T-cell (primary cell): Measurements from ENCODE around the gene HTATIP2. TPM values are rescaled to one million over a fixed set of nuclear protein-coding genes. Genes with fewer than 3 reads are reported as not detected.

Source experiments
- ATAC-seq, 4 experiments: fragments of 200-7000 bp in 3 of 4; fragments of 150-1000 bp in 1 of 4; cut with Tn5 transposase; replicated peaks in 1 of 4; 1 replicate in 3 of 4; 2 replicates in 1 of 4; pipeline ENCODE4 v1.10.0; 2021; ENCODE audit warnings: moderate library complexity in 3 of 4, mild to moderate bottlenecking in 2 of 4, moderate number of reproducible peaks in 1 of 4
- CTCF ChIA-PET, 2 donors: fragments of 300-600 bp; sonication (Branson Sonifier 250); formaldehyde crosslinking; loops; one replicate each; lab custom pipeline; 2022; ENCODE audit warnings: antibody characterized with exemption in 2 of 2; lab: Charles Lee
- POLR2A ChIA-PET, 2 donors: fragments of 300-600 bp; sonication (Branson Sonifier 250); formaldehyde crosslinking; loops; one replicate each; lab custom pipeline; 2022; ENCODE audit warnings: antibody characterized with exemption in 2 of 2; lab: Charles Lee
- DNase-seq, 35 experiments: peaks; one replicate each; pipeline versions ENCODE4 v3.0.0 to v3.0.0-alpha.2; 2013 to 2023
- H3K27ac ChIP-seq: one replicate; pipeline ENCODE4 v1.5.1; 2013; ENCODE audit warnings: low read length
- H3K27me3 ChIP-seq, 2 experiments: replicated peaks in 1 of 2; 1 replicate in 1 of 2; 2 replicates in 1 of 2; pipeline versions ENCODE4 v1.6.1 to v1.7.0; 2013; ENCODE audit warnings: low read length in 1 of 2, mixed read lengths in 1 of 2; ENCODE audit not compliant: control insufficient read depth in 2 of 2, insufficient read depth in 2 of 2; ENCODE audit errors: extremely low read depth in 1 of 2
- H3K36me3 ChIP-seq, 2 donors: 1 replicate in 1 of 2; 2 replicates in 1 of 2; pipeline versions ENCODE4 v1.6.1 to v1.7.0; 2013; ENCODE audit warnings: low read length in 1 of 2; ENCODE audit not compliant: control insufficient read depth in 2 of 2, insufficient read depth in 1 of 2; ENCODE audit errors: extremely low read depth in 1 of 2
- H3K4me1 ChIP-seq, 2 experiments: 1 replicate in 1 of 2; 2 replicates in 1 of 2; pipeline versions ENCODE4 v1.6.1 to v1.7.0; 2013; ENCODE audit warnings: low read length in 2 of 2, mixed read lengths in 1 of 2; ENCODE audit not compliant: insufficient read depth in 2 of 2, control insufficient read depth in 1 of 2; ENCODE audit errors: extremely low read depth in 1 of 2
- H3K4me3 ChIP-seq, 2 donors: 1 replicate in 1 of 2; 2 replicates in 1 of 2; pipeline versions ENCODE4 v1.5.1 to v1.7.0; 2013; ENCODE audit warnings: mild to moderate bottlenecking in 2 of 2, low read length in 1 of 2, moderate library complexity in 1 of 2; ENCODE audit not compliant: control insufficient read depth in 1 of 2; ENCODE audit errors: extremely low read depth in 1 of 2
- H3K9me3 ChIP-seq: 2 replicates; pipeline ENCODE4 v1.7.0; 2013
- H3K27ac Mint-ChIP-seq, 2 donors: one replicate each; pipeline ENCODE4 v1.8.0; 2020 to 2021; ENCODE audit warnings: mild to moderate bottlenecking in 2 of 2, mixed read lengths in 2 of 2
- H3K27me3 Mint-ChIP-seq, 2 donors: one replicate each; pipeline ENCODE4 v1.8.0; 2021 to 2022; ENCODE audit warnings: mixed read lengths in 2 of 2
- H3K36me3 Mint-ChIP-seq: one replicate; pipeline ENCODE4 v1.8.0; 2021; ENCODE audit warnings: mixed read lengths
- H3K4me1 Mint-ChIP-seq, 3 donors: one replicate each; pipeline ENCODE4 v1.8.0; 2020 to 2022; ENCODE audit warnings: mixed read lengths in 3 of 3, mild to moderate bottlenecking in 1 of 3
- H3K4me3 Mint-ChIP-seq, 3 donors: one replicate each; pipeline ENCODE4 v1.8.0; 2020 to 2022; ENCODE audit warnings: mild to moderate bottlenecking in 3 of 3, mixed read lengths in 3 of 3, moderate library complexity in 3 of 3
- H3K9me3 Mint-ChIP-seq, 3 donors: one replicate each; pipeline ENCODE4 v1.8.0; 2020 to 2022; ENCODE audit warnings: mixed read lengths in 3 of 3
- WGBS: methylation state at CpG from one replicate; pipeline ENCODE4 v1.1.5; 2013; ENCODE audit warnings: missing lambda C conversion rate; ENCODE audit not compliant: insufficient coverage; 5-methylcytosine and 5-hydroxymethylcytosine counted together
- total RNA-seq, 35 experiments: library from RNA in 6 of 35; stranded (reverse) in 6 of 35; fragments of 120-200 nt in 1 of 35; gene quantifications; one replicate each; pipeline versions ENCODE4 v1.2.1 to v1.2.4 and lab custom pipeline; 2013 to 2026

HTATIP2 gene
- 10 to 100 TPM; 16.0 to 46.9 (median 40.0) TPM for total RNA-seq
- total RNA-seq (2013): 32.5 TPM
- total RNA-seq (lab: John Stamatoyannopoulos, UW): 11.2 to 65.4 (median 26.8) reads per million in 29 experiments

- no peaks in the 10 kb centered on the region for H3K27me3 ChIP-seq
- 3% methylated on average over 68 of the region's 68 CpGs for WGBS
- H3K27me3 Mint-ChIP-seq: no peaks in the 10 kb centered on the region
- H3K36me3 ChIP-seq: no peaks in the 10 kb centered on the region
- peaks cover 63 to 78% (median 75%) of the 10 kb centered on the region in 3 donors for H3K4me1 Mint-ChIP-seq
- peak within 1 kb of the TSS; percentile 83 to 91 for H3K4me3 ChIP-seq
- peak within 1 kb of the TSS; percentile 65 for H3K27ac ChIP-seq
- H3K4me3 Mint-ChIP-seq: peak within 1 kb of the TSS; percentile 84 to 91 (median 84)
- peak within 1 kb of the TSS; percentile 93 to 94 for H3K27ac Mint-ChIP-seq
- POLR2A ChIA-PET: no interaction called here
- H3K9me3 Mint-ChIP-seq: no peaks in the 10 kb centered on the region
- DNase-seq (peak; percentile 48 to 83 (median 67)), ATAC-seq (peak; percentile 91 to 93 (median 93))
- CTCF ChIA-PET: interaction anchor here (0.8 to 1.0 kb wide), 3 partner anchors 10 to 231 kb away, joined by 3 to 4 read pairs (median 3); no protein-coding TSS in a partner anchor
- peaks cover 16% of the 10 kb centered on the region for H3K36me3 Mint-ChIP-seq
- H3K9me3 ChIP-seq: no peaks in the 10 kb centered on the region
- peaks cover 13 to 34% of the 10 kb centered on the region in 2 experiments for H3K4me1 ChIP-seq
Observed at GRCh38 chr11:20363500-20364340, at the start of gene HTATIP2. TSS of gene HTATIP2 (plus strand) at chr11:20363714. CDS start at chr11:20364238, 524 bp downstream.

- no peak overlapping the region for H3K4me3 Mint-ChIP-seq
- H3K27ac ChIP-seq: no peak overlapping the region
- H3K4me1 ChIP-seq: no peaks in the 10 kb centered on the region
- H3K27me3 Mint-ChIP-seq: peaks cover 0 to 6% of the 10 kb centered on the region in 2 donors
- no peaks in the 10 kb centered on the region for H3K36me3 ChIP-seq
- no peaks in the 10 kb centered on the region for H3K4me1 Mint-ChIP-seq
- no peak for DNase-seq
- POLR2A ChIA-PET: no interaction called here
- H3K36me3 Mint-ChIP-seq: no peaks in the 10 kb centered on the region
- no peak for ATAC-seq
- CTCF ChIA-PET: no interaction called here
- no peak overlapping the region for H3K4me3 ChIP-seq
- 55% methylated on average over 1 of the region's 1 CpG for WGBS
- no peaks in the 10 kb centered on the region for H3K9me3 ChIP-seq
- no peaks in the 10 kb centered on the region for H3K27me3 ChIP-seq
- H3K9me3 Mint-ChIP-seq: no peaks in the 10 kb centered on the region
- H3K27ac Mint-ChIP-seq: no peak overlapping the region
Observed at GRCh38 chr11:20315800-20316199, 47.7 kb upstream of the HTATIP2 start.

GRCh38 chr11:20321177-20321576 lies 42.3 kb upstream of the HTATIP2 start:
- H3K9me3 ChIP-seq: no peaks in the 10 kb centered on the region
- ChIA-PET CTCF (interaction anchor here in 1 of 2 donors (0.6 to 0.9 kb wide), 2 partner anchors 192 to 223 kb away, joined by 3 read pairs; no protein-coding TSS in a partner anchor), POLR2A (no interaction called here)
- no peaks in the 10 kb centered on the region for H3K4me1 ChIP-seq
- H3K27ac ChIP-seq: no peak overlapping the region
- Mint-ChIP-seq H3K9me3 (no peaks in the 10 kb centered on the region), H3K27ac (no peak overlapping the region), H3K4me1 (no peaks in the 10 kb centered on the region), H3K27me3 (peaks cover 7 to 14% of the 10 kb centered on the region in 2 donors), H3K4me3 (no peak overlapping the region), H3K36me3 (no peaks in the 10 kb centered on the region)
- H3K27me3 ChIP-seq: no peaks in the 10 kb centered on the region
- ATAC-seq (no peak), DNase-seq (no peak)
- no peak overlapping the region for H3K4me3 ChIP-seq
- H3K36me3 ChIP-seq: no peaks in the 10 kb centered on the region

- POLR2A ChIA-PET: no interaction called here
- no peaks in the 10 kb centered on the region for H3K36me3 Mint-ChIP-seq
- no peak overlapping the region for H3K4me3 ChIP-seq
- H3K27me3 Mint-ChIP-seq: peaks cover 18 to 22% of the 10 kb centered on the region in 2 donors
- H3K36me3 ChIP-seq: no peaks in the 10 kb centered on the region
- CTCF ChIA-PET: interaction anchor here in 1 of 2 donors (1.3 kb wide), 1 partner anchor 25 kb away, joined by 3 read pairs; no protein-coding TSS in a partner anchor
- no peak overlapping the region for H3K4me3 Mint-ChIP-seq
- WGBS: 70% methylated on average over 7 of the region's 7 CpGs
- no peaks in the 10 kb centered on the region for H3K27me3 ChIP-seq
- no peak overlapping the region for H3K27ac Mint-ChIP-seq
- DNase-seq (no peak), ATAC-seq (no peak)
- no peaks in the 10 kb centered on the region for H3K4me1 ChIP-seq
- no peak overlapping the region for H3K27ac ChIP-seq
- no peaks in the 10 kb centered on the region for H3K9me3 Mint-ChIP-seq
- no peaks in the 10 kb centered on the region for H3K4me1 Mint-ChIP-seq
- H3K9me3 ChIP-seq: no peaks in the 10 kb centered on the region
Observed at GRCh38 chr11:20327377-20327935, 36.1 kb upstream of the HTATIP2 start.

GRCh38 chr11:20336056-20336455 lies 27.5 kb upstream of the HTATIP2 start:
- WGBS: no CpG with 5 or more reads among the region's 1 CpG
- H3K4me3 ChIP-seq: no peak overlapping the region
- Mint-ChIP-seq H3K27ac (no peak overlapping the region), H3K4me3 (no peak overlapping the region), H3K4me1 (no peaks in the 10 kb centered on the region), H3K36me3 (no peaks in the 10 kb centered on the region), H3K9me3 (no peaks in the 10 kb centered on the region), H3K27me3 (peaks cover 39 to 51% of the 10 kb centered on the region in 2 donors)
- ATAC-seq (no peak), DNase-seq (no peak)
- ChIA-PET POLR2A (no interaction called here), CTCF (no interaction called here)
- peaks cover 0 to 2% of the 10 kb centered on the region in 2 experiments for H3K27me3 ChIP-seq
- no peak overlapping the region for H3K27ac ChIP-seq
- H3K4me1 ChIP-seq: no peaks in the 10 kb centered on the region
- H3K9me3 ChIP-seq: no peaks in the 10 kb centered on the region
- no peaks in the 10 kb centered on the region for H3K36me3 ChIP-seq

- H3K27ac Mint-ChIP-seq: no peak overlapping the region
- POLR2A ChIA-PET: no interaction called here
- H3K4me3 Mint-ChIP-seq: no peak overlapping the region
- no peaks in the 10 kb centered on the region for H3K36me3 ChIP-seq
- no peak for ATAC-seq
- H3K27me3 ChIP-seq: peaks cover 0 to 13% of the 10 kb centered on the region in 2 experiments
- CTCF ChIA-PET: interaction anchor here in 1 of 2 donors (0.8 kb wide), 1 partner anchor 142 kb away, joined by 3 read pairs; no protein-coding TSS in a partner anchor
- H3K9me3 Mint-ChIP-seq: no peaks in the 10 kb centered on the region
- DNase-seq: peak in 1 of 35 experiments; percentile 12
- no peaks in the 10 kb centered on the region for H3K9me3 ChIP-seq
- H3K4me1 Mint-ChIP-seq: peaks cover 2 to 7% (median 5%) of the 10 kb centered on the region in 3 donors
- no peak overlapping the region for H3K4me3 ChIP-seq
- no peaks in the 10 kb centered on the region for H3K36me3 Mint-ChIP-seq
- WGBS: no CpG with 5 or more reads among the region's 9 CpGs
- H3K27ac ChIP-seq: no peak overlapping the region
- H3K27me3 Mint-ChIP-seq: peaks cover 42 to 61% of the 10 kb centered on the region in 2 donors
- peaks cover 2 to 4% of the 10 kb centered on the region in 2 experiments for H3K4me1 ChIP-seq
Observed at GRCh38 chr11:20337526-20338154, 25.9 kb upstream of the HTATIP2 start.
